Activated CD4-positive, alpha-beta T cell treated with anti-CD3 and anti-CD28 coated beads, Interleukin-2, amount 50 U/mL, for 24 hours (primary cell): Measurements from ENCODE around the gene GNAO1.
A peak's percentile ranks its signal among the peaks of the same experiment; 100 is the strongest.

ENCODE experiments used
- DNase-seq, 2 donors: peaks; one replicate each; pipeline ENCODE4 v3.0.0-alpha.2; 2020; ENCODE audit warnings: low read depth in 1 of 2, low spot score in 1 of 2

The GNAO1 gene

GRCh38 chr16:56264609-56264972, 73.3 kb downstream of the GNAO1 start:
- DNase-seq, result no peak

DNA sequence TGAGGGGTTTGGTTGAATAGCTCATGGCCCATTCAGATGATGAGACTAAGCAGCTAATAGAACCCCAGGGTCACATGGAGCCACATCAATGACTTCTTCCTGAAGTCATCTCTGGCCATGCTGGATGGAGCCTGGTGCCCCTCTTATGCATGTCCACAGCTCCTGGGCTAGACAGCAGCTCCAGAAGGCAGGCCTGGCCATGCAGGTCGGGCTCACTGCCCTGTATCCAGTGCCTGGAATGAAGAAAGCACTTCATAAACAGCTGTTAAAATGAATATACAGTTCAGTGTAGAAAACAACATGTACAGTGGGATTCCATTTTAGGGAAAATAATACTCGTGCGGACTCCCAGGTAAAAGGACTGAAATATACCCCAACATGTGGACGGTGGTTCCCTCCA, 73.9 kb downstream of the GNAO1 start:
- no peak for DNase-seq

DNA sequence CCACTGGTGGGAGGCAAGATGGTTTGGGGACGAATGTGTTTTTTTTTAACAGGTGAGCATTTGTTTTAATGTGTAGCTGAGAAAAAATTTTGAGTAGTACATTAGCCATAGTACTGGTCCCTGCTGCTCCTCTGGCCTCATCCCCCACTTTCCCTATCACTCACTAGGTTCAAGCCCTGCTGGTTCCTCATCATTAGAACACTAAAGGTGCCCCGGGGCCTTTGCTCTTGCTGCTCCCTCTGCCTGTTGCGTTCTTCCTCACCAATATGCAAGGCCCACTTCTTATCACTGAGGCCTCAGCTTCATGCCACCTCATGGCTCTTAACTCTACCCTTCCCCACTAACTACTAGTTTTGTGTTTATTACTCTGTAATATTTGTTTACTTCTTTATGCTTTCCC, 74.5 kb downstream of the GNAO1 start:
- no peak for DNase-seq

DNA sequence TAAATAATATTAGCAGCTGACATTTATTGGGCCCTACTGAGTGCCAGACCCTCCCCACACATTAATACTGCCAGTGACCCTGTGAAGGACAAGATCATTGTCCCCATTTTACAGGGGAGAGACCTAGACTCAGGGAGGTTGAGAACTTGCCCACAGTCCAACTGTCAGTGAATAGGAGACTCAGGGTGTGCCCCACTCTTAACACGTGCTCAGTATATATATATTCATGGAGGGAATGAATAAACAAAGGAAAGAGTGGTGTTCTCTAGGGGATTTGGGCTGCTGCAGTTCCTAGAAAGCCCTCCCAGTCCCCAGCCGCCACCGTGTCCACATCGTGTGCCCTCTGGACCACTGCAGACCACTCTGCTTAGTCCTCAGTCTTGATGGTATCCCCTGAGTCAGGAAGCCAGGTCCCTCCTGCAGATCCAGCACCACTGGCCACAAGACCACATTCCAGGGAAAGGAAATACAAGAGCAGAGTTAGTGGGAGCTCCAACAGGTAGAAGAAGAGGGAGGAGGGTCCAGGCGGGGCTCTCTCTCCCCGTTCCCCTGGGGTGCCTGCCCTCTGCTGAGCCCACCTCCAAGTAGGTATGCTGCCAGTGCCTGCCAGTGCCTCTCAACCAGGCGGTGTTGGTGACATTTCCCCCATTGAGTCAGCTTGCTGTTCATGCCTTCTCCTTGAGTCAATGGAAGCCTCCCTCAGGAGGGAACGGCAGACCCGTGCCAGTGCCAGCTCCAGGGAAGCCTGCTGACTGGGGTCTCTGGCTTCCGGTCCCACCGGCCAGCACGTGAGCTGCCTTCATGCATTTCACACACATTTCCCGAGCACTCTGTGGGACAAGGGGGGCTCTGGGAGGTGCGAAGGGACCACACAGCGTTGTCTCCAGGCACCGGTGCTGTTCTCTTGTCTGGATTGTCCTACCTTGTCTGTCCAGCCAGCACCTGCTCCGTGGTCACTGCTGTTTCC, 75.6 kb downstream of the GNAO1 start:
- no peak for DNase-seq

DNA sequence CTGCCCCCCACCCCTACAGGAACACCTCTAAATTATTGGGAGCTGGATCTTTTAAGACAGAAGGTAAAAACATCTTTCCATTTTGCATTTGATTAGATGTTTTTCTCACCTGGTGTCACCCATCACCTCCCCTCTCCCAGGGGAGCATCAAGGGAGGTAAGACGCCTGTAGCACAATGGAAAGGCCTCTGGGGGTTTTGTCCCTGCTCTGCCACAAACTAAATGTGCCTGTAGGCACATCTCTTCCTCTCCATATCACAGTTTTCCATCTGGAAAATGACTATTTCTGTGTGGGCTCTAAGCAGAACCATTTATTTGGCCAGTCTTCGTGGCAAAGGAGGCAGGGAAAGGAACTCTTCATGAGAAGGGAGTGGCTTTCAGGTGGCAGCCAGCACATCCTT, 76.6 kb downstream of the GNAO1 start:
- no peak for DNase-seq

DNA sequence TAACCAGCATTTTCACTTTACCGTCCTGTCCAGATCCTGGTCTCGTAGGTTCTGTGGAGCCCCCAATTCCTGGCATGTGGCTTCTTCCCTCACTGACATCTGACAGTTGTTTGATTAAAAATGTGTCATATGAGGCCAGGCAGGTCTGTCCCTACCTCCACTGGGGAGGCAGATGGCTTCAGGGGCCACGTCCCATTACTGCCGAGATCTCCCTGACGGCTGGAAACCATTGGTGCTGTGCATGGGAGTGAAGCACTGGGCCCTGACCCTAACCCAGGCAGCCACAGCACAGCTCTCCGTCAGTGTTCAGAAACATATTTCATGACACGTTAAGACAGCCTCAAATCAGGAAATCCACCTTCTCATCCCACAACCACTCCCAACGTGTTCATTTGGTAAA, 77.5 kb downstream of the GNAO1 start:
- DNase-seq, result no peak

GRCh38 chr16:56269281-56269680, 78.0 kb downstream of the GNAO1 start:
- DNase-seq, result no peak

- no peak for DNase-seq
Measured at GRCh38 chr16:56269811-56270684, 78.8 kb downstream of the GNAO1 start.

GRCh38 chr16:56270828-56271227, 79.5 kb downstream of the GNAO1 start:
- no peak for DNase-seq

DNA sequence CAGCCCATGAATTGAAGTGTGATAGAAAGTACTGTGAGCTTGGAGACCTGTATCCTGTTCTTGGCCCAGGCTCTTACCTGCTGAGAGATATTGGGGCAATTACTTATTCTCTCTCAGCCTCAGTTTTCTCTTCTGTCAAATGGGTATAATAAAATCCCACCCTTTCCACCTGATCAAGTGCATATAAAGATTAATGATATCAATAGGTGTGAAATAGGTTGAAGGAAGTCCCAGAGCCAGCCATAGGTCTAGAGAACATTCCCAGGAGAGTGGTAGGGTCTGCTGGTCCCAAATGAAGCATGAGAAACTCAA, 81.2 kb downstream of the GNAO1 start:
- no peak for DNase-seq

- no peak for DNase-seq
Measured at GRCh38 chr16:56273615-56274014, 82.3 kb downstream of the GNAO1 start.

- no peak for DNase-seq
Measured at GRCh38 chr16:56274369-56274768, 83.1 kb downstream of the GNAO1 start.

DNA sequence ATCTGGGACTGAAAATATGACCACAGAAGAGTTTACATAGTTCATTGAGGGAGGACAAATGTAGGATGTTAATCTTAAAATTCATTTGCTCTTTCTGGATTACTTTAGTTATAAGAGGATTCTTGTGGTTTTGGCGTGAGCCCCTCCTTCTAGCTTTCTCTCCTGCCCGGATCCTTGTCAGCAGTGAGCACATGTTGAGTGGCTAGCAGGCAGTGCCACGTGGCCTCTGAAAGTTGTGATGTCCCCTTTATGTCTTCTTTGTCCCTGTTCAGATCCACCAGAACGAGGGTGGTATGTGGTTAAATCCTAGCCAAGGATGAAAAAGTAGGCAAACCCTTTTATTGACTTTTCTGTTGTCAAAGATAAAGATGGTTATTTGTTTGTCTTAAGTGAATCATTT, 83.8 kb downstream of the GNAO1 start:
- no peak for DNase-seq

DNA sequence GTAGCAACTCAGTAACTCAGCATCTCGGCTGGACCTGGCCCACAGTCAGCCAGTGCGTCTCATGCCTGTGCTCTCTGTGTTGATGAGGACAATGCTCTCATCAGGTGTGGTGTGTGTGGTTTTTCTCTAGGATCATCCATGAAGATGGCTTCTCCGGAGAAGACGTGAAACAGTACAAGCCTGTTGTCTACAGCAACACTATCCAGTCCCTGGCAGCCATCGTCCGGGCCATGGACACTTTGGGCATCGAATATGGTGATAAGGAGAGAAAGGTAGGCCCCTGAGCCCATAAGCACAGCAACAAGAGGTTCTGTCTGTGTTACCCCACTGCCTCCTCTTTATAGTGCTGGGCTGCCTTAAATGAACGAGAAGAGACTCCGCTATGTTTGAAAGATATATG, 84.5 kb downstream of the GNAO1 start:
- DNase-seq, result no peak

DNA sequence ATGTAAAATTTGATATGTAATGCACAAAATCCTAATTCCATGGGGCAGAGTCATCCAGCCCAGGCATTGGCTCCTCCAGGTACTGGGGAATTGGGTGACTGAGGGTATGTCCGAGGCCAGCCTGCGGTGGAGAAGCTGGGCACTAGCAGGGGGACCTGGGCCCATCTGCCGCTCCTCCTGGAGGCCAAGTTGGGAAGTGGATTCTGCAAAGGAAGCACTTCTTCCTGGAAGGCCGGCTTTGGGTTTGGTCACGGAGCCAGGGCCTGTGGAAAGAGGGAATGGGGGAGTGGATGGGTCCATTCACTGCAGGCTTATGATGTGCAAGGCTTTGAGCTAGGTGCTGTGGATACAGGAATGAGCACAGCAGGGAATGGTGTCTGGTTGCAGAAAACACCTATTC, 85.8 kb downstream of the GNAO1 start:
- DNase-seq, result no peak

- no peak for DNase-seq
Measured at GRCh38 chr16:56278196-56278855, 87.0 kb downstream of the GNAO1 start.

DNA sequence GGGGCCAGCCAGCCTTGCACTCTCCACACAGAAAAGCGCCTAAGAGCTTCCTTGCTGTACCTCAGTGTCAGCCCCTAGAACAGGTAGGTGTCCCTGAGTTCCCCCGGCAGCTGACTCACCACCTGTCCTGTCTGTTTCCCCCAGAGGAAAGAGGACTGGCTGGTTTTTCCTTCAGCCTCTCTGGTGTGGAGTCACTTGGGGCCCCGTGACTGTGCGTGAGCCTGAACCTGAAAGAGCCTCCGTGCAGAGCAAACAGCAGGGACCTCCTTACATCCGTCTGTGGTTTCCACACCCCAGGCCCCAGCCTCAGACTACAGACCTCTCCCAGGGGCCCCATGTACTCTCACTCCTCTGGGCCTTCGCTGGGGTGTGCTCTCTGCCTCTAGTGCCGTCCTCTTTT, 87.8 kb downstream of the GNAO1 start:
- peak; percentile 5 to 34 for DNase-seq

DNA sequence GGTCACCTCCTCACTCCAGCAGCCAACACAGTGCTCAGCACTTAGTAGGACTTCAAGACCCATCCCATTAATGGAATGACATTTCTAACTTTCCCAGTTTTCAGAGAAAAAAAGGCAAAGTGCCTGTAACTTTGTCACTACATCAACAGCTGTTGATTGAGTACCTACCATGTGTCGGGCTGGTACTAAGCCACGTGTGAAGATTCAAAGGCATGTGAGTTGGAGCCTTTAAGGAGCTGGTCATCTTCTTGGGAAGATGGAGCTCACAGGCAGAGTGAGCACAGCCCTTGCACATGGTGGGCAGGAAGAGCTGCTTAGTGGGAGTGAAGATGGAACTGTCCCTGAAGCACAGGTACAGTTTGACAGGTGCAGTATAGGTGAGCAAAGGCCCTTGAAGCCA, 88.6 kb downstream of the GNAO1 start:
- DNase-seq, result no peak

DNA sequence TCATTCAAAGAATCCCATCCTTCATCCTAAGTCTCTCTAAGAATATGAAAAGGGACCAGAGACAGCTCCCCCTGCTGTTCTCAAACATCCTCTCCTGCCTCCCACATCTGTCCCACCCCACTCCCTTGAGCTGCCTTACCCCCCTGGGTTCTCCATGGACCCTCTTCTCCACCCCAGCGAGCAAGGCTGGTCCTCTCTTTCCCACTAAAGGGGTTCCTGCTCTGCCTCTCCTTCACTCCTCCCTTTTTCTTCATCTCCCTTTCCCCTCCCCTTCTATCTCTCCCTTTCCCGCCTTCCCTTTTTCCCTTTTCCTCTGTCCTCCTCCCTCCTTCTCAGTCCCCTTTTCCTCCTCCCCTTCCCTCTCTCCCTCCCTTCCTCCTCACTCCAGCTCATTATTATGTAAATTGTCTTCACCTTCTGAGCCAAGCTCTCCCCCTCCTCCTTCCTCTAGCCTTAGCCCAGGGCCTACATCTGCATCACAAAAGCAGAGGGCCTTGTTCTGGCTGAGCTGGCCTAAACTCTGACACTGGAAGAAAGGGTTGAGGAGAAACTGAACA, 90.0 kb downstream of the GNAO1 start:
- DNase-seq, result no peak

GRCh38 chr16:56282451-56282850, 91.2 kb downstream of the GNAO1 start:
- no peak for DNase-seq

DNA sequence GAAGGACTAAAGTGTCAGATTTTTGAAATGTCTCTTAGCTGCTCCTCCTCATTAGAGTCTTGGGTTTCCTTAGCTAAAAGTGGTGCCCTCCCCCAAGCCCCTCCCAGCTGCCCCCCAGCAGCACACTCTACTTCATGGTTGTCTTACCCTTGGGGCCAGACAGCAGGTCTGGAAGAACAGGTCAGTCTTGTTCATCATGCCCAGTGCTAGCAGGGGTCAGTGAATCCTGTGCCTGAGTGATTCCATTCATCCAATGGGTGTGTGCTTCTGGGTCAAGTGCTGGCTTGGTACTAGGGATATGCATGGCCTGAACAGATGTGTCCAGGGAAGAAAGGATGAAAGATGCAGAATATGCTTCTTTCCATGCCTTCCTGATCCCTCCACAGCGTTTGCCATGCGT, 93.2 kb downstream of the GNAO1 start:
- no peak for DNase-seq

DNA sequence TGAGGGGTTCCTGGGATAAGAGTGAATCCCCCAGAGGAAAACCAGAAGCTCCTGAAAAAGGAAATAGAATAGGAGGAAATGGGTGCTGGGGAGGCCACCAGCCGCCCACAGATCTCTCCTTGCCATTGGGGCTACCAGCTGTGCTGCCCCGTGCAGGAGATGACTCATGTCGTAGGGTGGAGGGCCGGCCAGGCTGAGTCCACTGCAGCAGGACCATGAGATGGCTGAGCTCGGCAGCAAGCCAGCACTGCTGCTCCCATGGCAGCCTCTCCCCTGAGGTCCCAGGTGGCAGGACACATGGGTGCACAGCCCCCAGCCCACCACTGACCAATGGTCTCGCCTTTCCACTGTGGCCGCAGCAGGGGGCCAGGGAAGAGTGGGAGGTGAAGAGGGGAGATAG, 95.5 kb downstream of the GNAO1 start:
- DNase-seq, result no peak
